ENCODE data around the gene EYS. TPM values are rescaled to one million over a fixed set of nuclear protein-coding genes. Genes with fewer than 3 reads are reported as not detected.

The EYS gene
- total RNA-seq, 1 experiment from 2014 or later, result not detected

DNA sequence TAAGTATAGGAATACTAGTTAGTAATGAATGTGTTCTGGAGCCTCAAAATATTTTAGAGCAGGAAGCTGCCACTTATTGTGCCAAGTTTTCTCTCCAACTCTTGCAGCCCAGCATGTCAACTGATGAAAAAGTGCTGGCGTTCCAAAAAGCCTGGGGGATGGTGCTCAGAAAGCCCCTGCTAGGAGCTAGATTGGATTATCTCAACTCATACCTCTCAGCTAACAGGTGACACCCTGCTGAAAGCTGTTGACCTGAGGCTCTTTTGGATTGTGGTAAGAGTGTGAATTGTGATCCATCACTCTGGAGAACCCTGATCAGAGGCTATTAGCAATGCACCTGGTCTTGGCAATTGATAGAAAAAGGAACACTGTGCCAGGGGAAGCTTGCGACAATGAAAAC lies 580.4 kb downstream of the EYS start:
- intact Hi-C loops (cut with micrococcal nuclease), result no loop called here
- Histone ChIP-seq H3K9me3 (ENCODE audit: control insufficient read depth in 1 of 2, insufficient read depth in 1 of 2, low read depth in 1 of 2, low read length in 2 of 2) (peaks cover 7 to 9% of the 10 kb centered on the region in 2 experiments; a peak in 2 of 4 replicates), H3K27me3 (ENCODE audit: insufficient read depth, low read length) (no peaks in the 10 kb centered on the region), H3K36me3 (ENCODE audit: control insufficient read depth in 1 of 2, insufficient read depth in 2 of 2, low read length in 2 of 2) (no peaks in the 10 kb centered on the region), H2AFZ (ENCODE audit: low read depth, low read length, poor library complexity, severe bottlenecking) (no peak overlapping the region), H3K9ac (ENCODE audit: low read length) (no peak overlapping the region), H3K79me2 (ENCODE audit: insufficient read depth, low read length) (no peaks in the 10 kb centered on the region), H3K4me3 (replicated peaks in 1 of 2; ENCODE audit: low read depth in 1 of 2, low read length in 2 of 2) (no peak overlapping the region), H4K20me1 (ENCODE audit: insufficient read depth) (no peaks in the 10 kb centered on the region), H3K4me2 (ENCODE audit: low read length) (no peak overlapping the region), H3K27ac (ENCODE audit: low read depth, low read length) (no peak overlapping the region), H3K4me1 (ENCODE audit: control insufficient read depth in 1 of 2, insufficient read depth in 2 of 2, low read length in 2 of 2) (no peaks in the 10 kb centered on the region), H3K9me2 (ENCODE audit: insufficient read depth) (no peaks in the 10 kb centered on the region)
- no TSS peak for BruUV-seq (replicated peaks)
- ChIA-PET CTCF (no interaction called here), POLR2A (no interaction called here), RAD21 (ENCODE audit: low non-redundant PET in 1 of 2, low total read pairs in 2 of 2, uncharacterized antibody in 2 of 2, unreplicated experiment in 2 of 2) (no interaction called here)
- DNase-seq (ENCODE audit: low read depth, low spot score) (no peak), ATAC-seq (no peak)
- TF ChIP-seq EZH2 (IDR thresholded peaks at IDR 0.05) (no peak), FOSL1 (IDR thresholded peaks at IDR 0.05; ENCODE audit: low read depth) (no peak), TCF7L2 (IDR thresholded peaks at IDR 0.05; ENCODE audit: borderline replicate concordance, extremely low read depth, insufficient read depth, insufficient read length) (no peak), ZFX (IDR thresholded peaks at IDR 0.05) (no peak), POLR2A (IDR thresholded peaks at IDR 0.05; ENCODE audit: borderline replicate concordance, extremely low read depth, insufficient read depth, insufficient read length) (no peak), ZNF274 (IDR thresholded peaks at IDR 0.05; ENCODE audit: low read depth, low read length) (no peak), SIN3A (IDR thresholded peaks at IDR 0.05; ENCODE audit: low read depth) (no peak), EZH2phosphoT487 (IDR thresholded peaks at IDR 0.05; ENCODE audit: borderline replicate concordance) (no peak), EGR1 (IDR thresholded peaks at IDR 0.05; ENCODE audit: low read depth) (no peak), SP1 (IDR thresholded peaks at IDR 0.05; ENCODE audit: low read depth) (no peak), POLR2AphosphoS5 (IDR thresholded peaks at IDR 0.05; ENCODE audit: low read depth, low read length) (no peak)
- TF ChIP-seq, protein P1, sequence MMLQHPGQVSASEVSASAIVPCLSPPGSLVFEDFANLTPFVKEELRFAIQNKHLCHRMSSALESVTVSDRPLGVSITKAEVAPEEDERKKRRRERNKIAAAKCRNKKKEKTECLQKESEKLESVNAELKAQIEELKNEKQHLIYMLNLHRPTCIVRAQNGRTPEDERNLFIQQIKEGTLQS (IDR thresholded peaks at IDR 0.05), result no peak
- TF ChIP-seq, protein P2, sequence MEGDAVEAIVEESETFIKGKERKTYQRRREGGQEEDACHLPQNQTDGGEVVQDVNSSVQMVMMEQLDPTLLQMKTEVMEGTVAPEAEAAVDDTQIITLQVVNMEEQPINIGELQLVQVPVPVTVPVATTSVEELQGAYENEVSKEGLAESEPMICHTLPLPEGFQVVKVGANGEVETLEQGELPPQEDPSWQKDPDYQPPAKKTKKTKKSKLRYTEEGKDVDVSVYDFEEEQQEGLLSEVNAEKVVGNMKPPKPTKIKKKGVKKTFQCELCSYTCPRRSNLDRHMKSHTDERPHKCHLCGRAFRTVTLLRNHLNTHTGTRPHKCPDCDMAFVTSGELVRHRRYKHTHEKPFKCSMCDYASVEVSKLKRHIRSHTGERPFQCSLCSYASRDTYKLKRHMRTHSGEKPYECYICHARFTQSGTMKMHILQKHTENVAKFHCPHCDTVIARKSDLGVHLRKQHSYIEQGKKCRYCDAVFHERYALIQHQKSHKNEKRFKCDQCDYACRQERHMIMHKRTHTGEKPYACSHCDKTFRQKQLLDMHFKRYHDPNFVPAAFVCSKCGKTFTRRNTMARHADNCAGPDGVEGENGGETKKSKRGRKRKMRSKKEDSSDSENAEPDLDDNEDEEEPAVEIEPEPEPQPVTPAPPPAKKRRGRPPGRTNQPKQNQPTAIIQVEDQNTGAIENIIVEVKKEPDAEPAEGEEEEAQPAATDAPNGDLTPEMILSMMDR (IDR thresholded peaks at IDR 0.05 in 2 of 3, conservative IDR thresholded peaks at IDR 0.05 in 1 of 3; ENCODE audit: borderline replicate concordance in 1 of 3, insufficient read depth in 1 of 3, low read depth in 2 of 3, low read length in 2 of 3), result no peak
- TF ChIP-seq, protein P3, sequence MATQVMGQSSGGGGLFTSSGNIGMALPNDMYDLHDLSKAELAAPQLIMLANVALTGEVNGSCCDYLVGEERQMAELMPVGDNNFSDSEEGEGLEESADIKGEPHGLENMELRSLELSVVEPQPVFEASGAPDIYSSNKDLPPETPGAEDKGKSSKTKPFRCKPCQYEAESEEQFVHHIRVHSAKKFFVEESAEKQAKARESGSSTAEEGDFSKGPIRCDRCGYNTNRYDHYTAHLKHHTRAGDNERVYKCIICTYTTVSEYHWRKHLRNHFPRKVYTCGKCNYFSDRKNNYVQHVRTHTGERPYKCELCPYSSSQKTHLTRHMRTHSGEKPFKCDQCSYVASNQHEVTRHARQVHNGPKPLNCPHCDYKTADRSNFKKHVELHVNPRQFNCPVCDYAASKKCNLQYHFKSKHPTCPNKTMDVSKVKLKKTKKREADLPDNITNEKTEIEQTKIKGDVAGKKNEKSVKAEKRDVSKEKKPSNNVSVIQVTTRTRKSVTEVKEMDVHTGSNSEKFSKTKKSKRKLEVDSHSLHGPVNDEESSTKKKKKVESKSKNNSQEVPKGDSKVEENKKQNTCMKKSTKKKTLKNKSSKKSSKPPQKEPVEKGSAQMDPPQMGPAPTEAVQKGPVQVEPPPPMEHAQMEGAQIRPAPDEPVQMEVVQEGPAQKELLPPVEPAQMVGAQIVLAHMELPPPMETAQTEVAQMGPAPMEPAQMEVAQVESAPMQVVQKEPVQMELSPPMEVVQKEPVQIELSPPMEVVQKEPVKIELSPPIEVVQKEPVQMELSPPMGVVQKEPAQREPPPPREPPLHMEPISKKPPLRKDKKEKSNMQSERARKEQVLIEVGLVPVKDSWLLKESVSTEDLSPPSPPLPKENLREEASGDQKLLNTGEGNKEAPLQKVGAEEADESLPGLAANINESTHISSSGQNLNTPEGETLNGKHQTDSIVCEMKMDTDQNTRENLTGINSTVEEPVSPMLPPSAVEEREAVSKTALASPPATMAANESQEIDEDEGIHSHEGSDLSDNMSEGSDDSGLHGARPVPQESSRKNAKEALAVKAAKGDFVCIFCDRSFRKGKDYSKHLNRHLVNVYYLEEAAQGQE (IDR thresholded peaks at IDR 0.05; ENCODE audit: low read depth), result no peak
